HG03378 (cell line): ENCODE data around the gene DGCR8.

Experiments used
- ATAC-seq: cut with Tn5 transposase; IDR thresholded peaks from one replicate; pipeline ENCODE4 v1.9.1; 2021; ENCODE audit warnings: mild to moderate bottlenecking, moderate library complexity; ENCODE audit not compliant: unreplicated experiment

Gene DGCR8

DNA sequence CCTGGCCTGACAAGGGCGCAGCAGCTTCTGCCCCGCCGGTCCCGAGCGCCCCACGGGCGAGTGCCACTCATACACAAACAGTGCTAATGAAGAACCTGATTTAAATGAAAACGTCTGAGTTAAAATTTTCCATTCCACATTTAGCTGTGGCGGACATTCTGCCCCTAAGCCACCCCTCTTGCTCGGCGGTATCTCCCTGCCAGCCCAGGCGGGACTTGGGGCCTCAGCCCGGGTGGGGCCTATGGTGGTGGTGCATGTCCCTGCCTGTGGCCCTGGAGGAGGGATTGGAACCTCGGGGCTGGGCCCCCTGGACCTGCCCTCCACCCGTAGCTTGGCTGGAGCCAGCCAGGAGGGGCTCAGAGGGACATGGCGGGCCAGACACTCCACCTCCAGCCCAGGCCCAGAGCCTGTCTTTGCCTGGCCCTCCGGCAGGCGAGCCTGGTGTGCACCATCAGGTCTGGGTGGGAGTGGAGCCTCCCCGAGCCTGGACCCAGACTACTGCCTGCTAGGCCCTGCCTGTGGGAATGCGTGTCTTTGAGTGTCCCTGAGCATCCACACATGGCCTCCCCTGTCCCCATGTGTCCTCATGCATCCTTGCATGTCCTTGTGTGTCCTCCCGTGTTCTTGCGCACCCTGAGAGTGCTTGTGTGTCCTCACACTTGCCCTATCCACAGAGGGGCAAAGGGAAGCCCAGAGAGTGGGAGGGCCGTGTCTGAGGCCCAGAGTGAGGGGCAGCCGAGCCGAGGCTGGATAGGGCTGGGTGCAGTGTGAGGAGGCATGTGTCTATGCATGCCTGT is 56.0 kb downstream of the DGCR8 start:
- no peak for ATAC-seq

DNA sequence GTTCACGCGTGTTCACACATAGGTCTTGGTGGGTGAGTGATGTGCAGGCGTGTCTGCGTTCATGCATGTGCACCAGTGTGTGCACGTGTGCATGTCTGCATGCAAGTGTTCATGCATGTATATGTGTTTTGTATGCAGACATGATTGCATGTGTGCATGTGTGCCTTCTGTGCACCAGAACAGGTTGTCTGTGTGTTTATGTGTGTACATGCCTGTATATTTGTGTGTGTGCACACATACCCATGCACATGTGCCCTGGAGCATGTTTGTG is 56.5 kb downstream of the DGCR8 start:
- ATAC-seq: no peak

DNA sequence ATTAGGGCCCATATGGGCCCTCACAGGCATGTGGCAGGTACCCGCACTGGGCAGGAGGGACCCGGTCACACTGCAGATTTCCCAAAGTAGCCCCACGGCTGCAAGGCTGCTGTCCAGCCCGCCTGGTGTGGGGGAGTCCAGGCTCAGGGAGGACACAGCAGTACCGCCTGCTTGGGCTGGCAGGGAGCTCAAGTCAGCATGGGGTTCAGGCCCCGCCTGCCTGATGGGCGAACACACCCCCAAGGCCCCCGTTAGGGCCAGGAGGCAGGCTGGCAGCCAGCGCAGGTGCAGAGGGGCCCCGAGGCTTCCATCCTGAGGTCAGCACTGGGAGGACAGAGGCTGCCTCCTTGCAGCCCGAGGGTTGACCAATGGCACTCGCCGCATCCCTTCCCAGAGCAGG is 57.1 kb downstream of the DGCR8 start:
- no peak for ATAC-seq

DNA sequence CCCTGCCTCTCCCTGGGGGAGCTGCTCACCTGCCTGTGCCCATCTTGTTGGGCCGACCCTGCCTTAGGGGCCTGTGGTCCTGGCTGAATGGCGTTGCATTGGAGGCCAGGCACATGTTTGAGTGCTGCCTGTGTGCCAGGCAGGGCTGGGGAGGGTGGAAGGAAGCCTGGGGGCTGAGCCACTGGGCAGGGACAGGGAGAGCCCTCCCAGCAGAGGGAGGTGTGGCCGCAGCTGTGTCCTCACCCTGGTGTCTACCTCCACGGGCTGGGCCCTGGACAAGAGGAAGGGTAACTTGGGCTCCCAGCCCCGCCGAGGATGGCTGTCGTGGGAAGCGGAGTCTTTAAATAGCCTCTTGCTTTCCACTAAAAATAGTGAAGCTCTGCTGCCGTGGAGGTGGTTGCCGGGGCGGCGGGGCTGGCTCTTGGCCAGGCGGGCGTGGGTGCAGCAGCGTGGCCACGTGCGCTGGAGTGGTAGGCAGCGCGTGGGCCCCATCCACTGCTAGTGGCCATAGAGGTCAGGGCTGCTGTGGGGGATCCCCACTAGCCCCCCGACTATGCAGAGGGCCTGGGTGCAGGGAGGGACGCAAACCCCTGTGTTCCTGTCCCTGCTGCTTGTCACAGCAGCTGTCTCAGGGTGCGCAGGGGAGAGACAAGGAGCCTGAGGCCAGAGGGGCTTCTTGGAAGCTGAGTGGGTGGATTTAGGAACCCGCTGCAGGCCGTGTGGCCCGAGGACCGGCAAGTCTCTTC is 57.8 kb downstream of the DGCR8 start:
- no peak for ATAC-seq

DNA sequence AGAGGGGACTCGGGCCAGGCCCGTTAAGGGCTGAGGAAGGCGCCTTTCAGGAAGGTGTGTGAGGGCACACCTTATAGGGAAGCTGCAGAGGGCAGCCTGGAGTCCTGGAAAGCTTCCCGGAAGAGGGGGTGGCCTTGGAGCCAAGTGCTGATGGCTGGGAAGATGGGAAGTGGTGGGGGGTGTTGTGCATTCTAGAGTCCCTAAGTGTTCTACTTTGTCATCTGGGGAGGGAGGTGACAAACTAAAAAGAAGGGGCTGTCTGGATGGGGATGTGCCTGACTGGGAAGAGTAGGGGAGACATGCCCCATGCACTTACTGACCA is 58.3 kb downstream of the DGCR8 start:
- ATAC-seq: no peak

DNA sequence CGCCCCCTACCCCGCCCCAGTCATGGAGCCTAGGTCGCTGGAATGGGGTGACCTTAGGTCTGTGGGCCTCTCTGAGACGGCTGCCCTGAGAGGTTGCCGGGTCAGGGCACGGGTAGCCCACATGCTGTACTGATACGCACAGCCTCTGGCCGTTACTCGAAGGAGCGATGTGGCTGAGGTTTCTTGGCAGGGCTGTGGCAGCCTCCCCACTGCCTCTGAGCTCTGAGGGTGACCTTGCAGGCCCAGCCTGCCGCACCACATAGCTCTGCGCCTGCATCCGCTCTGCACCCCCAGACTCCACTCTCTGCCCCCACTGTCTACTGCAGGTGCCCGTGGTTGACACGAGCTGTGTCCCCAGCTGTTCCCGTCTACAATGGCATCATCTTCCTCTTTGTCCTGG is 58.8 kb downstream of the DGCR8 start:
- ATAC-seq: no peak

DNA sequence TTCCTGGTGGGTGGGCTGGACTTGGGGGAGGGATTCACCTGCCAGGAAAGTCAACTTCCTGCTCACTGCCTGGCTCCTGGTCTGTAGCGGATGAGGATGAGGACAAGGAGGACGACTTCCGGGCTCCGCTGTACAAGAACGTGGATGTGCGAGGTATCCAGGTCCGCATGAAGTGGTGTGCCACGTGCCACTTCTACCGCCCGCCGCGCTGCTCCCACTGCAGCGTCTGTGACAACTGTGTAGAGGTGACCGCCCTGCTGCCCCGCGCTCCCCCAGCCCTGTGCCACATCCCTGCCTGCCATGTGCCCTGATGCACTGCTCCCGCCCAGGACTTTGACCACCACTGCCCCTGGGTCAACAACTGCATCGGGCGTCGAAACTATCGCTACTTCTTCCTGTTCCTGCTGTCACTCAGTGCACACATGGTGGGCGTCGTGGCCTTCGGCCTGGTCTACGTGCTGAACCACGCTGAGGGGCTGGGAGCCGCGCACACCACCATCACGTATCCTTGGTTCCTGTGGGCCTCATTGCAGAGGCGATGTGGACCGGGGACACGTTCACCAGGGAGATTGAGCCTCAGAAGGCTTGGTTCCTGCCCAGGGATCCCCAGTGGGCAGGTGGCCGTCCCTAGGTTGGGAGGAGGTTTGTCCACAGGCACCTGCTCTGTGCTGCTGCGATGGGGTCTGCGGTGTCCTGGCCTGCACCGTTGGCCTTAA is 59.5 kb downstream of the DGCR8 start:
- no peak for ATAC-seq

DNA sequence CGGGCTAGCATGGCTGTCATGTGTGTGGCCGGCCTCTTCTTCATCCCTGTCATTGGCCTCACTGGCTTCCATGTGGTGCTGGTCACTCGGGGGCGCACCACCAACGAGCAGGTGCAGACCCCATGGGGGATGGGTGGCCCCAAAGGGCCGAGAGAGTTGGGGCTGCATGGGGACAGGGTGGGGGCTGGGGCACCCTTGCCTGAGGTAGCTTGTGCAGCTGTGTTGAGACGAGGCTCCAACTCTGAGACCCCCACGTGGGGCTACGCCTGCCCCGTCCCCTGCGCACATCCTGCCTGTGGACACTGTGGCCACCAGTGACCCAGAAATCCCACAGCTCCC is 60.0 kb downstream of the DGCR8 start:
- ATAC-seq: no peak

DNA sequence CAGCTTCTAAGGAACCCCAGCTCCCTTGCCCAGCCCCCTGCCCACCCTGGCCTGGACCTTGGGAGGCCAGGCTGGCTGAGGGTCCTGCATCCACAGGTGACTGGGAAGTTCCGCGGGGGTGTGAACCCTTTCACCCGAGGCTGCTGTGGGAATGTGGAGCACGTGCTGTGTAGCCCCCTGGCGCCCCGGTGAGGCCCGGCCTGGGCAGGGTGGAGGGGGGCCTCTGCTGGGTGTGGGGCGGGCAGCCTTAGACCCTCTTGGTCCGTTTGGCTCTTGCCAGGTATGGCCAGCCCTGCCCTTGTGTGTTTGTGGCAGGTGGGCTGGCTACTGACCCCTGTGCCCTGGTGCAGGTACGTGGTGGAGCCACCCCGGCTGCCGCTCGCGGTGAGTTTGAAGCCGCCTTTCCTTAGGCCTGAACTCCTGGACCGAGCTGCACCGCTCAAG is 60.5 kb downstream of the DGCR8 start:
- no peak for ATAC-seq

DNA sequence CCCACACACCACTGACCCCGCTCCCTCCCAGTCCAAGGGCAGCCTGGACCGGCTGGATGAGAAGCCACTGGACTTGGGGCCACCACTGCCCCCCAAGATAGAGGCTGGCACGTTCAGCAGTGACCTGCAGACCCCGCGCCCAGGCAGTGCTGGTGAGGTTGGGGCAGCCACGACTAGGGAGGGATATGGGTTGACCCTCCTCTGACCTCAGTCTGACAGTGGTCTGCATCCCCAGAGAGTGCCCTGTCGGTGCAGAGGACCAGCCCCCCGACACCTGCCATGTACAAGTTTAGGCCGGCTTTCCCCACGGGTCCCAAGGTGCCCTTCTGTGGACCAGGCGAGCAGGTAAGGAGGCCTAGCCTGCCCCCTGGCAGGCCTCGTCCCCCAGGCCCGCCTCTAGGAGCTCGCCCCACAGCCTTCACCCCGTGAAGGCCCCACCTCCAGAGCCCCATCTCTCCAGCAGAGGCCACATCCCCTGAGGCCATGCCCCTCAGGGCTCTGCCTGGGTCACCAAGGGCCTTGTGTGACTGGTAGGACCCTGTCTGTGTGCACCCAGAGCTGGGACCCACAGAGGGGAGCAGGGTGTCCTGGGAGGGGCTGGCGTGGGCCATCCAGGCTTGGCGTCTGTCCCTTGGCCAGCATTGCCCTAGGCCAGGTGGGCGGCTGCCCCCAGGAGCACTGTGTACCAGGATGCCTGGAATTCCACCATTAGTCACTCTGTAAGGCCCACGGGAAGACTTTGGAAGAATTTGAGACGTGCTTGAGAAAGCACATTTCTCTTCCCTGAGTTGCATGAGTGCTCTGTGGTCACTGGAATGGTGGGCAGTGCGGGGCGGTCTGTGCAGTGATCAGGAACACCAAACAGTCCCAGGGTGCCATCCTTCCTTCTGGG is 61.4 kb downstream of the DGCR8 start:
- ATAC-seq: no peak

DNA sequence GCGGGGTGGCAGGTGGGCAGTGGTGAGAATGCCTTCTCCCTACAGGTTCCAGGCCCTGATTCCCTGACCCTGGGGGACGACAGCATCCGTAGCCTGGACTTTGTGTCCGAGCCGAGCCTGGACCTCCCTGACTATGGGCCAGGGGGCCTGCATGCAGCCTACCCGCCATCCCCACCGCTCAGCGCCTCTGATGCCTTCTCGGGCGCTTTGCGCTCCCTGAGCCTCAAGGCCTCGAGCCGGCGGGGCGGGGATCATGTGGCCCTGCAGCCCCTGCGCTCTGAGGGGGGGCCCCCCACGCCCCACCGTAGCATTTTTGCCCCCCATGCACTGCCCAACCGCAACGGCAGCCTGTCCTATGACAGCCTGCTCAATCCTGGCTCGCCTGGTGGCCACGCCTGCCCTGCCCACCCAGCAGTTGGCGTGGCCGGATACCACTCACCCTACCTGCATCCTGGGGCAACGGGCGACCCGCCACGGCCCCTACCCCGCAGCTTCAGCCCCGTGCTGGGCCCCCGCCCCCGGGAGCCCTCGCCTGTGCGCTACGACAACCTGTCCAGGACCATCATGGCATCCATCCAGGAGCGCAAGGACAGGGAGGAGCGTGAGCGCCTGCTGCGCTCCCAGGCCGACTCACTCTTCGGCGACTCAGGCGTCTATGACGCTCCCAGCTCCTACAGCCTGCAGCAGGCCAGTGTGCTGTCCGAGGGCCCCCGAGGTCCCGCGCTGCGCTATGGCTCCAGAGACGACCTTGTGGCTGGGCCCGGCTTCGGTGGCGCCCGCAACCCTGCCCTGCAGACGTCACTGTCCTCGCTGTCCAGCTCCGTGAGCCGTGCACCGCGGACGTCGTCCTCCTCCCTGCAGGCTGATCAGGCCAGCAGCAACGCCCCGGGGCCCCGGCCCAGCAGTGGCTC is 62.9 kb downstream of the DGCR8 start:
- ATAC-seq: no peak

DNA sequence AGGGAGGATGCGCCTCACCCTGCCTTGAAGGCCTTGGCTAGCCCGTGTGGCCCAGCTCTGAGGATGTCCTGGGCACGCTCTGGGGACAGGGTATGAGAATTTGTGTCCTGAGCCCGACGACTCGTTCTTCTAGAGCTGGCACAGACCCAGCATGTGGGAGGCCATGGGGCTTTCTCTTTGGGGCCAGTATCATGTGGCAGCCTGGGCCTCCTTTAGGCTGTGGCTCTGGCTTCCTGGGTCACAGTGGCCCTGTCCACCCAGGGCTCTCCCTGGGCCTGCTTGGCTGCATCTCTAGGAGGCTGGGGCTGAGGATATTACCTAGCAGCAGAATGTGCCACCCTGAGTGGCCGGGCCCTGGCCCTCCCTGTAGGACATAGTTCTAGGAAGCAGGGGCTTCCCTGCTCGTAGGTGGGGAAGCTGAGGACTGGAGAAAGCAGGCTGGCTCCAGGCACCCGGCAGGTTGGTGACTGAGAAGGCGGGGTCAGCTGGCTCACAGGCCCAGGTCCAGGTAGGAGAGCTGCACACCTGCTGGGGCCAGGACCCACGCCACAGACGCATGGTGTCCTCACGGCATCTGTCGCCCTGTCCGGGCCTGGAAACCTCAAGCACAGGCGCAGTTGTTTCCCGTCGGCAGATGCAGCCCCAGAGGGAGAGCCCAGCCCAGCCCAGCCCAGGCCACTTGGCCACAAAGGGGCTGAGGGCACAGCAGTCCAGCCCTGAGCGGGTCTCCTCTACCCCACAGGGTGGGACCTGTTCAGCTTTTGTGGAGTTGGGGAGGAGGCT is 64.0 kb downstream of the DGCR8 start:
- no peak for ATAC-seq

DNA sequence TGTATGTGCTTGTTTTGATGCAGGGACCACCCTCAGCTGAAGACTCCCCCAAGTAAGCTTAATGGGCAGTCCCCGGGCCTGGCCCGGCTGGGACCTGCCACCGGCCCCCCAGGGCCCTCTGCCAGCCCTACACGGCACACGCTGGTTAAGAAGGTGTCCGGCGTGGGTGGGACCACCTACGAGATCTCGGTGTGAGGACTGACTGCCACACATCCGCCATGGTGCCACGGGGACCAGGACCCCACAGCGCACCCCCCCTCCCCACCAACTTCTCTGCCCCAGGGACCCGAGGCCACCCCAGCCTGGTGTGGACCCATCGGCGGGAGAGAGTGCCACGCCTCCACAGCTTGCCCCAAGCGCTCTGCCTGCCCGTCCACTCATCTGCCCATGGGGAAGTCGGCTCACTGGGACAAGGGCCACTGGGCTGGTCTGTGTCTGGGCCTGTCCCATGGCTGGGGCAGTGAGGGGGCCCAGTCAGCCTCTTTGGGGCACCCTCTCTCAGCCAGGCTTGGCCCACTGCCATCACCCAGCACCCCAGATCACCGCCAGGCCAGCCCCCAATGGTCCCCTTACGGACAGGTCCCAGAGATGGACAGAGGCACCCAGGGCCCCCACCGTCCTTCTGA is 65.3 kb downstream of the DGCR8 start:
- ATAC-seq: no peak

DNA sequence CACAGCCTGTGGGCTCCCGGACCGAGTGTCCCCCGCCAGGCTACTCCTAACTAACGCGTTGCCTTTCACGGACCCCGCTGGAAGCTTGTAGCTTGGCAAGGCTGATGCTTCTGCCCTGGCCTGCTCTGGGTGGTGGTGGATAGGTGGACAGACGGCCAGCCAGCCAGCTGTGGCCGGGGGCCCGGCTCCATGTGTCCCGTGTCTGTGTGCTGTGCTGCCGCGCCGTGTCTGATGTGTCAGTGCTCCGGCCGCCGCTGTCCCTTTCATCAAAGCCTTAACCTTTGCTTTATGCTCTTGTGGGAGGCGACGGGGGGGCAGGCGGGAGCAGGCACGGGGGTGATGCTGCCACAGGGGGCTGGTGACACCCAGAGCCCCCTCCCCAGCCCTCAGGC is 65.8 kb downstream of the DGCR8 start:
- ATAC-seq: no peak

DNA sequence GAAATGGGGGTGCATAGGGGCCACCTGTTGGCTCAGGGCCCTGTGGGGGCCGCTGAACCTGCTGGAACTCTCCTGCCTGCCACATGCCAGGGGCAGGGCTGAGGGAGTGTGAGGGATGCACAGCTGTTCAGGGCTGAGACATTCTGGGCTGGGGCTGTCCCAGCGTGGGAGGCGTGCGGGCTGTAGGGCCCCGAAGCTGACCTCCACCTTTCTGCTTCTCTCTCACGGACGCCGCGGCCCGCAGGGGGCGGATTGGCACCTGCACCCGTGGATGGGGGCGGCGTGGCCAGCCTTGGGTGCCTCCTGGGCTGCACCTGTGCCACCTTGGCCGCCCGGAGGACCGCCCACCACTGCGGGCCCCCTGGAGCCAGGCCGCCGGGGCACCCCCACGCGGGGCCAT is 66.7 kb downstream of the DGCR8 start:
- no peak for ATAC-seq

DNA sequence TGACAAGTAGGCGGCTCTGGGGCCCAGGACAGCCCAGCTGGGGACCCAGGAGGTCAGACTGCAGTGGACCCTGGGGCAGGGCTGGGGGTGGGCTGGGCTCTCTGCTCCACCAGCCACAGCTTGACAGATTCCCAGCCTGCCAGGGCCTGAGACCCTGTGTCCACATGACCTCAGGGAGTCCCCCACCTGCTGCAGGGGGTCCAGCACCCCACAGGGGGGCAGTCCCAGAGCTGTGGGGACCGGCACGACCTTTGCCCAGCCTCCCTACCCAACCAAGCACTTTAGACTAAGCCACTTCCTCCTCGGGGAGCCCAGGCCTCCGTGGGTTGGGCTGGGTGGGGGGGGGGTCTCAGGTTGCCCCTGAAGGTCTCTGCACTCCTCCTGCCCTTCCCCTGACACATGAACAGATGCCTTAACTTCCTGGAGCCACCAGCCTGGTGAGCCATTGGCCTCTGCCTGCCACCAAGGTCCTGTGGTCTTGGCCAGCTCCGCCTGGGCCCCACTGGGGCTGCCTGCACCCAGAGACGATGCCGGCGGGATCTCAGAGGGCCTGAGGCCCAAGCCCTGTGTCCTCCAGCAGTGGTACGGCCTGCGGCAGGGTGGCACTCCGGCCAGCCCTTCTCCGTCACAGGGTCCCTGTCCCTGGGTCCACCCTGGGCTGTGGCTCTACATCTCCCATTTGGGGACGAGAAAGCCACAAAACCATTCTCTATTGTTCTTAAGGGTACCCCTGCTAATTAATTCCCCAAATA is 67.4 kb downstream of the DGCR8 start:
- no peak for ATAC-seq

DNA sequence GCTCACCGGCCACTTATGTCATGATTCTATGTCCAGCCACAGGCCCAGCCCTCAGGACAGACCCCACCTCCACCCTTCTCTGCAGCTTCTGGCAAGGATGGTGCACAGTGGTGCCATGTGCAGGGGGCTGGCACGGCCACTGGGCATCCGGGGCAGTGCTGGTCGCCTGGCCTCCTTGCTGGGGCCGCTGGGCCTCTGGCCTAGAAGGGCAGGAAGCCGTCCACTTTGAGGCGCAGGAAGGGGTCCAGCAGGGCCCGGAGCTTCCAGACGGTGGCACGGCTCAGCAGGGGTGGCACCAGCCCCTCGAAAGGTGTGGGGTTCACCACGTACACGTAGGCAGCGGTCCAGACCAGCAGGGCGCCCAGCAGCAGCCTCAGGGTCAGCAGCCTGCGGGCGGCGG is 68.4 kb downstream of the DGCR8 start:
- no peak for ATAC-seq
